Panc1 (cell line): ENCODE results near the gene SCEL. TPM values are rescaled to one million over a fixed set of nuclear protein-coding genes. Genes with fewer than 3 reads are reported as not detected.

Experiments used
- ATAC-seq: fragments of 200-7000 bp; cut with Tn5 transposase; 2 replicates; pipeline ENCODE4 v1.9.1; 2020; ENCODE audit warnings: mild to moderate bottlenecking, moderate library complexity
- BruUV-seq: library from RNA; stranded (reverse); fragments of 400-500 nt; replicated peaks from 2 replicates; lab custom pipeline; 2021; lab: Mats Ljungman, UMichigan
- CTCF ChIA-PET: fragments of 300-600 bp; sonication (Branson Sonifier 250); formaldehyde crosslinking; loops from one replicate; lab custom pipeline; 2022; ENCODE audit warnings: antibody characterized with exemption; lab: Charles Lee
- POLR2A ChIA-PET: fragments of 300-600 bp; sonication (Branson Sonifier 250); formaldehyde crosslinking; loops from one replicate; lab custom pipeline; 2022; ENCODE audit warnings: antibody characterized with exemption; lab: Charles Lee
- DNase-seq: peaks from one replicate; pipeline ENCODE4 v3.0.0-alpha.2; 2010; ENCODE audit warnings: low read depth, low spot score
- H3K27ac ChIP-seq: 2 replicates; pipeline ENCODE4 v1.5.1; 2011; ENCODE audit warnings: mild to moderate bottlenecking, low read length, inconsistent platforms
- H3K27me3 ChIP-seq: fragments of 200-500 bp; sonication (Bioruptor generic); 2 replicates; pipeline ENCODE4 v1.6.0; 2014; ENCODE audit warnings: low read length, inconsistent platforms; ENCODE audit not compliant: control insufficient read depth, insufficient read depth
- H3K36me3 ChIP-seq: fragments of 200-500 bp; sonication (Bioruptor generic); 2 replicates; pipeline ENCODE4 v1.5.1; 2014; ENCODE audit warnings: inconsistent platforms, mild to moderate bottlenecking, low read length, moderate library complexity; ENCODE audit not compliant: control insufficient read depth, insufficient read depth
- H3K4me1 ChIP-seq: 2 replicates; pipeline ENCODE4 v1.5.1; 2011; ENCODE audit warnings: inconsistent platforms, mild to moderate bottlenecking, low read length, moderate library complexity; ENCODE audit not compliant: control insufficient read depth, insufficient read depth
- H3K4me3 ChIP-seq, 2 experiments: 2 replicates each; pipeline ENCODE4 v1.5.1; 2011 to 2012; ENCODE audit warnings: low read depth in 2 of 2, low read length in 2 of 2, mild to moderate bottlenecking in 2 of 2, inconsistent platforms in 1 of 2, moderate library complexity in 1 of 2
- H3K9me3 ChIP-seq: fragments of 200-500 bp; sonication (Bioruptor generic); 2 replicates; pipeline ENCODE4 v1.5.1; 2014; ENCODE audit warnings: low read depth, mild to moderate bottlenecking, inconsistent platforms, low read length, moderate library complexity; ENCODE audit not compliant: control insufficient read depth, insufficient read depth
- POLR2AphosphoS5 ChIP-seq: IDR thresholded peaks from 2 replicates; pipeline ENCODE4 v1.6.1; 2012; ENCODE audit warnings: mild to moderate bottlenecking, low read depth, low read length, moderate library complexity
- SIN3A ChIP-seq: IDR thresholded peaks from 2 replicates; pipeline ENCODE4 v1.6.1; 2012; ENCODE audit warnings: low read depth, mild to moderate bottlenecking, low read length, moderate library complexity, borderline replicate concordance; ENCODE audit not compliant: insufficient read depth
- TCF7L2 ChIP-seq: IDR thresholded peaks from 2 replicates; pipeline ENCODE4 v1.6.1; 2011; ENCODE audit warnings: mild to moderate bottlenecking, low read depth, low read length, inconsistent platforms
- in situ Hi-C: cut with HindIII; loops from 2 replicates; pipeline ENCODE4 v1.10.0; 2016; ENCODE audit warnings: low sequenced_read_pairs, low pct_unique_long_range_greater_than_20kb
- intact Hi-C: fragments of 100-400 bp; cut with micrococcal nuclease; formaldehyde crosslinking; loops from one replicate; pipeline ENCODE4 v1.10.0; 2022; ENCODE audit not compliant: unreplicated experiment
- total RNA-seq: library from RNA; stranded (reverse); gene quantifications from one replicate; pipeline ENCODE4 v1.2.1, GENCODE V29; 2021; ENCODE audit not compliant: unreplicated experiment
- TF ChIP-seq, protein P1 (sequence below), 2 experiments: IDR thresholded peaks; 2 replicates each; pipeline ENCODE4 v1.6.1; 2011 to 2012; ENCODE audit warnings: low read depth in 2 of 2, control low read depth in 1 of 2, low read length in 1 of 2, mild to moderate bottlenecking in 1 of 2, moderate library complexity in 1 of 2; ENCODE audit not compliant: insufficient read depth in 1 of 2
- TF ChIP-seq, protein P2 (sequence below): fragments of 450-650 bp; IDR thresholded peaks from 2 replicates; pipeline ENCODE4 v1.5.1; 2017; ENCODE audit warnings: mild to moderate bottlenecking

The SCEL gene
- total RNA-seq, 1 experiment from 2014 or later = not detected

DNA sequence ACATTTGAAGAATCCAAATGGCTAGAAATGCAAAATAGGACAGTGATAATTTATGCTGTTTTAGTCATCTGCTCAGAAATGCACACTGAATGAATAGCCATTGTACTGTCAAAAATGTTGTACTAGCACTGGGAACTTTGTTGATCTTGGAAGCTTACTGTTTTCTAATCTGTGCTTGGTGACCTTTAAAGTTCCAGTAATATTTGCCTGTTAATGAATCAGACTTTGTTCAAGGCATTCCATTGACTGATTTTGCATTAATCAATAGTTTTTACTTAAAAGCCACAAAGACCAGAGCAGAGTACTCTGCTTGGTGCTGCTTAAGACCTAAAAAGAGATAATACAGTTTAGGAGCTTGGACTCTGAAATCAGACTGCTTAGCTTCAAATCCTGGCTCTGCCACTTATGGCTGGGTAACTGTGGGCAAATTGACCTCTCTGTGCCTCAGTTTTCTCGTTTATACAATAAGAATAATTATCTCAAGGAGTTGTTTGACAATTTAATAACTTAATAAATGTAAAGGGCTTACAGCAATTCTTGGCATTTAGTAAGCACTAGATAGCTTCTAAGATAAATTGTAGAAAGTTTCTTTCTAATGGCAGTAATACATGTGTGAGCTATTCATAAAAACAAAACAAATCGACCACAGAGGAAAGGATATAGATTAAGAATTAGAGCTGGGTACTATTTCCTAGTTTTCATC, 157.4 kb downstream of the SCEL start:
- DNase-seq (no peak), ATAC-seq (no peak)
- H3K27me3 ChIP-seq = 0 out of 2 replicates have a peak, but pooled peaks cover 6% of the 10 kb centered on the region
- H3K36me3 ChIP-seq = no peaks in the 10 kb centered on the region
- TF ChIP-seq, protein P1, sequence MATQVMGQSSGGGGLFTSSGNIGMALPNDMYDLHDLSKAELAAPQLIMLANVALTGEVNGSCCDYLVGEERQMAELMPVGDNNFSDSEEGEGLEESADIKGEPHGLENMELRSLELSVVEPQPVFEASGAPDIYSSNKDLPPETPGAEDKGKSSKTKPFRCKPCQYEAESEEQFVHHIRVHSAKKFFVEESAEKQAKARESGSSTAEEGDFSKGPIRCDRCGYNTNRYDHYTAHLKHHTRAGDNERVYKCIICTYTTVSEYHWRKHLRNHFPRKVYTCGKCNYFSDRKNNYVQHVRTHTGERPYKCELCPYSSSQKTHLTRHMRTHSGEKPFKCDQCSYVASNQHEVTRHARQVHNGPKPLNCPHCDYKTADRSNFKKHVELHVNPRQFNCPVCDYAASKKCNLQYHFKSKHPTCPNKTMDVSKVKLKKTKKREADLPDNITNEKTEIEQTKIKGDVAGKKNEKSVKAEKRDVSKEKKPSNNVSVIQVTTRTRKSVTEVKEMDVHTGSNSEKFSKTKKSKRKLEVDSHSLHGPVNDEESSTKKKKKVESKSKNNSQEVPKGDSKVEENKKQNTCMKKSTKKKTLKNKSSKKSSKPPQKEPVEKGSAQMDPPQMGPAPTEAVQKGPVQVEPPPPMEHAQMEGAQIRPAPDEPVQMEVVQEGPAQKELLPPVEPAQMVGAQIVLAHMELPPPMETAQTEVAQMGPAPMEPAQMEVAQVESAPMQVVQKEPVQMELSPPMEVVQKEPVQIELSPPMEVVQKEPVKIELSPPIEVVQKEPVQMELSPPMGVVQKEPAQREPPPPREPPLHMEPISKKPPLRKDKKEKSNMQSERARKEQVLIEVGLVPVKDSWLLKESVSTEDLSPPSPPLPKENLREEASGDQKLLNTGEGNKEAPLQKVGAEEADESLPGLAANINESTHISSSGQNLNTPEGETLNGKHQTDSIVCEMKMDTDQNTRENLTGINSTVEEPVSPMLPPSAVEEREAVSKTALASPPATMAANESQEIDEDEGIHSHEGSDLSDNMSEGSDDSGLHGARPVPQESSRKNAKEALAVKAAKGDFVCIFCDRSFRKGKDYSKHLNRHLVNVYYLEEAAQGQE (IDR thresholded peaks at IDR 0.05; ENCODE audit: insufficient read depth in 1 of 2, low read depth in 2 of 2, low read length in 1 of 2) = no peak
- TF ChIP-seq POLR2AphosphoS5 (no peak), TCF7L2 (no peak), SIN3A (no peak)
- TF ChIP-seq, protein P2, sequence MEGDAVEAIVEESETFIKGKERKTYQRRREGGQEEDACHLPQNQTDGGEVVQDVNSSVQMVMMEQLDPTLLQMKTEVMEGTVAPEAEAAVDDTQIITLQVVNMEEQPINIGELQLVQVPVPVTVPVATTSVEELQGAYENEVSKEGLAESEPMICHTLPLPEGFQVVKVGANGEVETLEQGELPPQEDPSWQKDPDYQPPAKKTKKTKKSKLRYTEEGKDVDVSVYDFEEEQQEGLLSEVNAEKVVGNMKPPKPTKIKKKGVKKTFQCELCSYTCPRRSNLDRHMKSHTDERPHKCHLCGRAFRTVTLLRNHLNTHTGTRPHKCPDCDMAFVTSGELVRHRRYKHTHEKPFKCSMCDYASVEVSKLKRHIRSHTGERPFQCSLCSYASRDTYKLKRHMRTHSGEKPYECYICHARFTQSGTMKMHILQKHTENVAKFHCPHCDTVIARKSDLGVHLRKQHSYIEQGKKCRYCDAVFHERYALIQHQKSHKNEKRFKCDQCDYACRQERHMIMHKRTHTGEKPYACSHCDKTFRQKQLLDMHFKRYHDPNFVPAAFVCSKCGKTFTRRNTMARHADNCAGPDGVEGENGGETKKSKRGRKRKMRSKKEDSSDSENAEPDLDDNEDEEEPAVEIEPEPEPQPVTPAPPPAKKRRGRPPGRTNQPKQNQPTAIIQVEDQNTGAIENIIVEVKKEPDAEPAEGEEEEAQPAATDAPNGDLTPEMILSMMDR = no peak
- no peak overlapping the region for H3K4me3 ChIP-seq
- POLR2A ChIA-PET = no interaction called here
- H3K9me3 ChIP-seq = no peaks in the 10 kb centered on the region
- H3K4me1 ChIP-seq = no peaks in the 10 kb centered on the region
- in situ Hi-C loops (no loop called here), intact Hi-C loops (no loop called here)
- no peak overlapping the region for H3K27ac ChIP-seq
- CTCF ChIA-PET = interaction anchor here (0.6 kb wide), 1 partner anchor 674 kb away, joined by 5 read pairs; no protein-coding TSS in a partner anchor
- no TSS peak for BruUV-seq

DNA sequence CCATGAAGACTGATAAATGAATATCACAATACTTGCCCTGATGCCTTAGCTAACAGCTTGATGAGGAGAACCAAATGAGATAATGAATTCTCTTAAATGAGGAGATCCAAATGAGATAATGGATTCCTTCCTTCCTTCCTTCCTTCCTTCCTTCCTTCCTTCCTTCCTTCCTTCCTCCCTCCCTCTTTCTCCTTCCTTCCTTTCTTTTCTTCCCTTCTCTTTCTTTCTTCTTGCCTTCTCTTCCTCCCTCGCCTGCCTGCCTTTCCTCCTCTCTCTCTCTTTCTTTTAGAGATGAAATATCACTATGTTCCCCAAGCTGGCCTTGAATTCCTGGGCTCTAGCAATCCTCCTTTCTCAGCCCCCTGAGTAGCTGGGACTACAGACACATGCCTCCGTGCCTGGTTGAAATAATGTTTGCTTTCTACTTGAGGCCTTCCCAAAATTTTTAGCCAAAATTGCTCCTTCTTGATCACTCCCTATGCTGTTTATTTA, 158.0 kb downstream of the SCEL start:
- intact Hi-C loops = no loop called here
- ChIA-PET POLR2A (no interaction called here), CTCF (interaction anchor here (0.6 kb wide), 1 partner anchor 675 kb away, joined by 5 read pairs; no protein-coding TSS in a partner anchor)
- H3K9me3 ChIP-seq = no peaks in the 10 kb centered on the region
- in situ Hi-C loops = no loop called here
- ATAC-seq (no peak), DNase-seq (no peak)
- no peaks in the 10 kb centered on the region for H3K36me3 ChIP-seq
- 0 out of 2 replicates have a peak, but pooled peaks cover 6% of the 10 kb centered on the region for H3K27me3 ChIP-seq
- H3K4me1 ChIP-seq = no peaks in the 10 kb centered on the region
- no peak overlapping the region for H3K27ac ChIP-seq
- no TSS peak for BruUV-seq
- no peak for TF ChIP-seq TCF7L2
- TF ChIP-seq, protein P2 = no peak
- TF ChIP-seq, protein P1 (IDR thresholded peaks at IDR 0.05; ENCODE audit: insufficient read depth in 1 of 2, low read depth in 2 of 2, low read length in 1 of 2) = no peak
- TF ChIP-seq SIN3A = no peak
- no peak for TF ChIP-seq POLR2AphosphoS5
- H3K4me3 ChIP-seq = no peak overlapping the region
